Right lobe of liver (tissue), 4 donors: ENCODE results near the gene SPINT2.

ENCODE experiments used
- POLR2A ChIP-seq: fragments of 450-650 bp; IDR thresholded peaks from one replicate; pipeline ENCODE4 v1.6.1; 2017; ENCODE audit warnings: antibody characterized with exemption, mild to moderate bottlenecking
- TF ChIP-seq, protein P1 (sequence below), 4 donors: fragments of 200-600 bp in 3 of 4; fragments of 450-650 bp in 1 of 4; IDR thresholded peaks; one replicate each; pipeline versions ENCODE4 v1.5.1 to v1.8.0; 2016 to 2022; ENCODE audit warnings: antibody characterized with exemption in 4 of 4, mild to moderate bottlenecking in 2 of 4
- donor health status: DM: no; HTN: no; CAD: no.
- donor health status: DM: no; HTN: no; CAD: no.
- donor health status: DM: no; HTN: yes; CAD: no.

DNA sequence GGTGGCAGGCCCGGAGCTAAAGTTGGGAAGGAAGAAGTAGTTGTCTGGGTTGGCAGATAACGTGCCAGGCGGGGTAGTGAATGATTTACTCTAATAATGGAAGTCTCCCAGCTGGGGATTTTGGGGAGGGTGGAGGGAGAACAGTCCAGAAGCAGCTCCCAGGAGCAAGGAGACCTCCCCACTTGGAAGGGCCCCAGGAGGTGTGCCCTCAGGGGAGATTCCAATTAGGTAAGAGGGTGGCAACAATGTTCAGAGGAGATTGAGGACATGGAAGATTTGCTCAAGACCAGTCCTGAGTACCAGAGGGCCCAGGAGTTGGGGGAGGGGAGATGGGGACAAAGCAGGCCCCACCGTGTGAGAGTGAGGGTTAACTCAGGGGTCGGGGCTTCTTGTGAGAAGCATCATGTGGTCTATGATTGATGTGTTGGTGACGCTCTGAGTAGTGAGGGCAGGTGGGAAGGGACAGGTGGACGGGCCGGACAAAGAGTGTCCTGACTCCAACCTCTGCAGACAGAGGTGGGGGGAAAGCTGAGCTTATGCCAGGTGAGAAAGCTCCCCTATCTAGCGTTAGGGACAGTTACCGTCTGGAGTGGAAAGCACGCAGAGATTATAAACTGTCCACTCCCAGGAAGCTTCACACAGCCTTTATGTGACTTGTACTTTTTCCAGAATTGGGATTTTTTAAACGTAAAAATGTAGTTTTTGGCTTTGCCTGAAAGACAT, 3.5 kb downstream of the SPINT2 start:
- TF ChIP-seq, protein P1, sequence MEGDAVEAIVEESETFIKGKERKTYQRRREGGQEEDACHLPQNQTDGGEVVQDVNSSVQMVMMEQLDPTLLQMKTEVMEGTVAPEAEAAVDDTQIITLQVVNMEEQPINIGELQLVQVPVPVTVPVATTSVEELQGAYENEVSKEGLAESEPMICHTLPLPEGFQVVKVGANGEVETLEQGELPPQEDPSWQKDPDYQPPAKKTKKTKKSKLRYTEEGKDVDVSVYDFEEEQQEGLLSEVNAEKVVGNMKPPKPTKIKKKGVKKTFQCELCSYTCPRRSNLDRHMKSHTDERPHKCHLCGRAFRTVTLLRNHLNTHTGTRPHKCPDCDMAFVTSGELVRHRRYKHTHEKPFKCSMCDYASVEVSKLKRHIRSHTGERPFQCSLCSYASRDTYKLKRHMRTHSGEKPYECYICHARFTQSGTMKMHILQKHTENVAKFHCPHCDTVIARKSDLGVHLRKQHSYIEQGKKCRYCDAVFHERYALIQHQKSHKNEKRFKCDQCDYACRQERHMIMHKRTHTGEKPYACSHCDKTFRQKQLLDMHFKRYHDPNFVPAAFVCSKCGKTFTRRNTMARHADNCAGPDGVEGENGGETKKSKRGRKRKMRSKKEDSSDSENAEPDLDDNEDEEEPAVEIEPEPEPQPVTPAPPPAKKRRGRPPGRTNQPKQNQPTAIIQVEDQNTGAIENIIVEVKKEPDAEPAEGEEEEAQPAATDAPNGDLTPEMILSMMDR (IDR thresholded peaks at IDR 0.05): no peak
- no peak for TF ChIP-seq POLR2A
